Measurements from ENCODE around the gene AFG1L. TPM values are rescaled to one million over a fixed set of nuclear protein-coding genes. Genes with fewer than 3 reads are reported as not detected.

Gene AFG1L
- total RNA-seq, 4 donors from 2014 or later = 6.7 to 8.6 (median 7.4) TPM

GRCh38 chr6:108330806-108331205 lies 36.0 kb downstream of the AFG1L start:
- intact Hi-C loops (cut with DNase I) = no loop called here
- Histone ChIP-seq H3K4me1 (no peaks in the 10 kb centered on the region), H3K4me3 (replicated peaks in 1 of 3) (no peak overlapping the region), H3K27me3 (no peaks in the 10 kb centered on the region), H3K36me3 (no peaks in the 10 kb centered on the region), H3K9me3 (no peaks in the 10 kb centered on the region), H3K27ac (no peak overlapping the region)
- DNase-seq = no peak
- TF ChIP-seq POLR2A (IDR thresholded peaks at IDR 0.05) (no peak), CTCF (IDR thresholded peaks at IDR 0.05) (no peak)
- 99 to 100% methylated on average over 2 of the region's 2 CpGs for WGBS, 2 donors

DNA sequence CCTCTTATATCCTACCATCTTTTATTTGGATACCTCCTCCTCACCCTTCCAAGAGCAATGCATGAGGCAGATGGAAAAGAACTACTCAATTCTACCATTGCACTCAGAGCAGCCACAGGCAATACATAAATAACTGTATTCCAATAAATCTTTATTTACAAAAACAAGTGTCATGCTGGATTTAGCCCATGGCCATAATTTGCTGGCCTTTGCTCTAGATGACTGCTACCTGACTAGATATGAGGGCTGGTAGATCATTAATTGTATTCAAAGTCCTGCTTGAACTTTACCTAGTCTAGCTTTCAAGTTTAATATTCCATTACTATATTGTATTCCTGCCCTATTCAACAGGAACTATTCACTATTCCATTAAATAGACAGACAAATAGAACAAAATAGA lies 37.1 kb downstream of the AFG1L start:
- Histone ChIP-seq H3K4me3 (replicated peaks in 1 of 3) (no peak overlapping the region), H3K27ac (no peak overlapping the region), H3K36me3 (no peaks in the 10 kb centered on the region), H3K4me1 (no peaks in the 10 kb centered on the region), H3K27me3 (no peaks in the 10 kb centered on the region), H3K9me3 (no peaks in the 10 kb centered on the region)
- TF ChIP-seq POLR2A (IDR thresholded peaks at IDR 0.05) (no peak), CTCF (IDR thresholded peaks at IDR 0.05) (no peak)
- intact Hi-C loops (cut with DNase I) = no loop called here
- DNase-seq = no peak

- Histone ChIP-seq H3K27me3 (no peaks in the 10 kb centered on the region), H3K36me3 (no peaks in the 10 kb centered on the region), H3K9me3 (no peaks in the 10 kb centered on the region), H3K27ac (no peak overlapping the region), H3K4me1 (no peaks in the 10 kb centered on the region), H3K4me3 (replicated peaks in 1 of 3) (no peak overlapping the region)
- intact Hi-C loops (cut with DNase I) = no loop called here
- no peak for TF ChIP-seq POLR2A (IDR thresholded peaks at IDR 0.05)
- no peak for TF ChIP-seq CTCF (IDR thresholded peaks at IDR 0.05)
- no peak for DNase-seq
- WGBS, 2 donors = 93 to 98% methylated on average over 3 of the region's 3 CpGs
Observed at GRCh38 chr6:108336971-108337370, 42.1 kb downstream of the AFG1L start.

- H3K27me3 ChIP-seq = no peaks in the 10 kb centered on the region
- 86 to 90% methylated on average over 3 of the region's 3 CpGs for WGBS, 2 donors
- intact Hi-C loops (cut with DNase I) = no loop called here
- DNase-seq = no peak
- TF ChIP-seq CTCF (IDR thresholded peaks at IDR 0.05) (no peak), POLR2A (IDR thresholded peaks at IDR 0.05) (no peak)
- H3K4me1 ChIP-seq = no peaks in the 10 kb centered on the region
- no peak overlapping the region for H3K27ac ChIP-seq
- H3K36me3 ChIP-seq = no peaks in the 10 kb centered on the region
- no peak overlapping the region for H3K4me3 ChIP-seq (replicated peaks in 1 of 3)
- H3K9me3 ChIP-seq = no peaks in the 10 kb centered on the region
Observed at GRCh38 chr6:108337721-108338120, 42.9 kb downstream of the AFG1L start.

GRCh38 chr6:108341372-108341771 lies 46.5 kb downstream of the AFG1L start:
- WGBS, 2 donors = 92 to 97% methylated on average over 2 of the region's 2 CpGs
- H3K27ac ChIP-seq = no peak overlapping the region
- no peaks in the 10 kb centered on the region for H3K4me1 ChIP-seq
- H3K9me3 ChIP-seq = no peaks in the 10 kb centered on the region
- no peak for DNase-seq
- no peak for TF ChIP-seq POLR2A (IDR thresholded peaks at IDR 0.05)
- no peak for TF ChIP-seq CTCF (IDR thresholded peaks at IDR 0.05)
- no peaks in the 10 kb centered on the region for H3K27me3 ChIP-seq
- no peak overlapping the region for H3K4me3 ChIP-seq (replicated peaks in 1 of 3)
- intact Hi-C loops (cut with DNase I) = no loop called here
- H3K36me3 ChIP-seq = no peaks in the 10 kb centered on the region
